ENCODE measurements around the gene ANTXR2. TPM values are rescaled to one million over a fixed set of nuclear protein-coding genes. Genes with fewer than 3 reads are reported as not detected.
A peak's percentile ranks its signal among the peaks of the same experiment; 100 is the strongest.

ANTXR2 gene
- polyA plus RNA-seq, 1 of the 3 experiments (the other 2 are of a cell fraction), result 48.8 TPM

GRCh38 chr4:79918292-79918691 is 154.7 kb downstream of the ANTXR2 start:
- Histone ChIP-seq H3K27ac (ENCODE audit: low read depth in 2 of 2, low read length in 1 of 2) (no peak overlapping the region), H3K9ac (no peak overlapping the region), H3K4me3 (ENCODE audit: low read depth in 2 of 2, low read length in 1 of 2) (no peak overlapping the region), H2AFZ (ENCODE audit: low read depth) (no peak overlapping the region), H3K36me3 (replicated peaks in 1 of 2; ENCODE audit: control insufficient read depth in 1 of 2, insufficient read depth in 2 of 2, low read length in 1 of 2) (peaks cover 11 to 49% of the 10 kb centered on the region in 2 experiments), H3K9me3 (no peaks in the 10 kb centered on the region), H3K79me2 (ENCODE audit: insufficient read depth) (peaks cover 22% of the 10 kb centered on the region), H3F3A (replicated peaks; ENCODE audit: insufficient read depth) (peaks cover 29% of the 10 kb centered on the region), H3K9me2 (no peaks in the 10 kb centered on the region), H3K4me2 (no peak overlapping the region), H4K20me1 (ENCODE audit: insufficient read depth) (no peaks in the 10 kb centered on the region; the same call in 1 of the 2 replicates), H3K27me3 (ENCODE audit: insufficient read depth) (no peaks in the 10 kb centered on the region), H3K4me1 (ENCODE audit: control insufficient read depth in 1 of 2, insufficient read depth in 2 of 2, low read depth in 1 of 2, low read length in 1 of 2) (peaks cover 0 to 3% of the 10 kb centered on the region in 2 experiments; a peak in 2 of 4 replicates)
- ChIA-PET POLR2A (no interaction called here), CTCF (no interaction called here)
- TF ChIP-seq, protein P1, sequence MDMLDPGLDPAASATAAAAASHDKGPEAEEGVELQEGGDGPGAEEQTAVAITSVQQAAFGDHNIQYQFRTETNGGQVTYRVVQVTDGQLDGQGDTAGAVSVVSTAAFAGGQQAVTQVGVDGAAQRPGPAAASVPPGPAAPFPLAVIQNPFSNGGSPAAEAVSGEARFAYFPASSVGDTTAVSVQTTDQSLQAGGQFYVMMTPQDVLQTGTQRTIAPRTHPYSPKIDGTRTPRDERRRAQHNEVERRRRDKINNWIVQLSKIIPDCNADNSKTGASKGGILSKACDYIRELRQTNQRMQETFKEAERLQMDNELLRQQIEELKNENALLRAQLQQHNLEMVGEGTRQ (IDR thresholded peaks at IDR 0.05; ENCODE audit: borderline replicate concordance, low read depth, low read length), result no peak
- no peak for TF ChIP-seq GABPA (IDR thresholded peaks at IDR 0.05; ENCODE audit: low read depth)
- no peak for TF ChIP-seq SMC3 (IDR thresholded peaks at IDR 0.05; ENCODE audit: low read depth, low read length)
- no peak for TF ChIP-seq FOXM1 (IDR thresholded peaks at IDR 0.05; ENCODE audit: low read depth)
- TF ChIP-seq RXRA (IDR thresholded peaks at IDR 0.05; ENCODE audit: borderline replicate concordance, low read depth), result no peak
- TF ChIP-seq NRF1 (IDR thresholded peaks at IDR 0.05; ENCODE audit: low read depth, low read length), result no peak
- TF ChIP-seq, protein P2, sequence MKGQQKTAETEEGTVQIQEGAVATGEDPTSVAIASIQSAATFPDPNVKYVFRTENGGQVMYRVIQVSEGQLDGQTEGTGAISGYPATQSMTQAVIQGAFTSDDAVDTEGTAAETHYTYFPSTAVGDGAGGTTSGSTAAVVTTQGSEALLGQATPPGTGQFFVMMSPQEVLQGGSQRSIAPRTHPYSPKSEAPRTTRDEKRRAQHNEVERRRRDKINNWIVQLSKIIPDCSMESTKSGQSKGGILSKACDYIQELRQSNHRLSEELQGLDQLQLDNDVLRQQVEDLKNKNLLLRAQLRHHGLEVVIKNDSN (IDR thresholded peaks at IDR 0.05; ENCODE audit: borderline replicate concordance, low read depth), result no peak
- no peak for TF ChIP-seq POLR2AphosphoS5 (IDR thresholded peaks at IDR 0.05; ENCODE audit: low read depth, low read length)
- TF ChIP-seq CHD2 (IDR thresholded peaks at IDR 0.05; ENCODE audit: low read length, partially characterized antibody), result no peak
- 75% methylated on average over 3 of the region's 3 CpGs for WGBS (ENCODE audit: low lambda C conversion rate)
- no peak for DNase-seq

DNA sequence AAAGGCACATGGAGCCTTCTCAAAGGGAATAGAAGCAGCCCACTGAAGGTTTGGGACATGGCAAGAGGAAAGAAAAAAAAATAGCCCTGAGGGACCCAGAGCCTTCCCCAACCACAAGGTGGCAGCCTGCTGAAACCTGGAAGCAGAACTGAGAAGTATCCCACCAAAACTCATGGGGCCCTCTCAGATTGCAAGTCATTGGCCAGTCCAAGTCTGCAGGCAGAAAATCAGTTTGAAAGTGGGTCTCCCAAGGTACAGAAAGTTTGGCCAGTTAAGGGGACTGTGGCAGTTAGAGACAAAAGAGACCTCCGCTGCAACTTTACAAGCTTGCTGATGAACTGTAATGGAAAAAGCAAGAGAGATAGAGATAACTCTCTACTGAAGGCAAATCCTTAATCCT is 155.8 kb downstream of the ANTXR2 start:
- Histone ChIP-seq H3K9me3 (no peaks in the 10 kb centered on the region), H3K4me1 (ENCODE audit: control insufficient read depth in 1 of 2, insufficient read depth in 2 of 2, low read depth in 1 of 2, low read length in 1 of 2) (peaks cover 0 to 3% of the 10 kb centered on the region in 2 experiments; a peak in 2 of 4 replicates), H2AFZ (ENCODE audit: low read depth) (no peak overlapping the region), H3K9ac (no peak overlapping the region), H3K4me2 (no peak overlapping the region), H3K27ac (ENCODE audit: low read depth in 2 of 2, low read length in 1 of 2) (no peak overlapping the region), H4K20me1 (ENCODE audit: insufficient read depth) (no peaks in the 10 kb centered on the region; the same call in 1 of the 2 replicates), H3F3A (replicated peaks; ENCODE audit: insufficient read depth) (peaks cover 29% of the 10 kb centered on the region), H3K9me2 (no peaks in the 10 kb centered on the region), H3K4me3 (ENCODE audit: low read depth in 2 of 2, low read length in 1 of 2) (peak overlapping the region in 1 of 2 experiments; percentile 18; a peak in 1 of 4 replicates), H3K36me3 (replicated peaks in 1 of 2; ENCODE audit: control insufficient read depth in 1 of 2, insufficient read depth in 2 of 2, low read length in 1 of 2) (peaks cover 9 to 54% of the 10 kb centered on the region in 2 experiments), H3K79me2 (ENCODE audit: insufficient read depth) (peaks cover 24% of the 10 kb centered on the region), H3K27me3 (ENCODE audit: insufficient read depth) (no peaks in the 10 kb centered on the region)
- 100% methylated on average over 1 of the region's 1 CpG for WGBS (ENCODE audit: low lambda C conversion rate)
- POLR2A ChIA-PET, result no interaction called here
- CTCF ChIA-PET, result no interaction called here
- TF ChIP-seq SIN3A (IDR thresholded peaks at IDR 0.05; ENCODE audit: borderline replicate concordance, low read depth, low read length) (no peak), TEAD4 (IDR thresholded peaks at IDR 0.05; ENCODE audit: borderline replicate concordance, insufficient read depth) (no peak), RAD21 (IDR thresholded peaks at IDR 0.05; ENCODE audit: low read length) (peak; percentile 19; the same call in 1 of the 2 replicates), CHD2 (IDR thresholded peaks at IDR 0.05; ENCODE audit: low read length, partially characterized antibody) (no peak), SMC3 (IDR thresholded peaks at IDR 0.05; ENCODE audit: low read depth, low read length) (peak; percentile 23; the same call in 1 of the 2 replicates), MEF2A (IDR thresholded peaks at IDR 0.05; ENCODE audit: borderline replicate concordance, low read depth) (no peak), CTCF (IDR thresholded peaks at IDR 0.05) (peak; percentile 56), TCF12 (IDR thresholded peaks at IDR 0.05) (no peak), GATA2 (CRISPR knock-in tag; IDR thresholded peaks at IDR 0.05) (no peak)
- TF ChIP-seq, protein P2 (IDR thresholded peaks at IDR 0.05; ENCODE audit: borderline replicate concordance, low read depth), result no peak
- no peak for DNase-seq
